ENCODE data around the gene BGN. TPM values are rescaled to one million over a fixed set of nuclear protein-coding genes. Genes with fewer than 3 reads are reported as not detected.

The BGN gene
- total RNA-seq, 1 experiment from 2014 or later, result 0.37 TPM

GRCh38 chrX:153445856-153446635 lies 48.7 kb upstream of the BGN start, which contains the start of gene TREX2:
Gene TREX2, minus strand, starts transcription at chrX:153446056. Its CDS starts 626 bp downstream, at chrX:153445430.
- no peaks in the 10 kb centered on the region for H3K27me3 ChIP-seq (ENCODE audit: insufficient read depth, low read length)
- no peak within 1 kb of the TSS for H3K9ac ChIP-seq (ENCODE audit: low read length)
- H3K4me3 ChIP-seq (replicated peaks in 1 of 2; ENCODE audit: low read depth in 1 of 2, low read length in 2 of 2), result no peak within 1 kb of the TSS
- no peaks in the 10 kb centered on the region for H3K36me3 ChIP-seq (ENCODE audit: control insufficient read depth in 1 of 2, insufficient read depth in 2 of 2, low read length in 2 of 2)
- intact Hi-C loops (cut with micrococcal nuclease), result no loop called here
- H2AFZ ChIP-seq (ENCODE audit: low read depth, low read length, poor library complexity, severe bottlenecking), result no peak within 1 kb of the TSS
- no peak within 1 kb of the TSS for H3K27ac ChIP-seq (ENCODE audit: low read depth, low read length)
- POLR2A ChIA-PET, result no interaction called here
- DNase-seq (ENCODE audit: low read depth, low spot score) (no peak), ATAC-seq (no peak)
- H3K79me2 ChIP-seq (ENCODE audit: insufficient read depth, low read length), result no peaks in the 10 kb centered on the region
- H4K20me1 ChIP-seq (ENCODE audit: insufficient read depth), result no peaks in the 10 kb centered on the region
- no peak within 1 kb of the TSS for H3K4me2 ChIP-seq (ENCODE audit: low read length)
- CTCF ChIA-PET, result no interaction called here
- BruUV-seq (replicated peaks), result no TSS peak
- RAD21 ChIA-PET (ENCODE audit: low non-redundant PET in 1 of 2, low total read pairs in 2 of 2, uncharacterized antibody in 2 of 2, unreplicated experiment in 2 of 2), result no interaction called here
- H3K9me3 ChIP-seq (ENCODE audit: control insufficient read depth in 1 of 2, insufficient read depth in 1 of 2, low read depth in 1 of 2, low read length in 2 of 2), result no peaks in the 10 kb centered on the region
- no peak for TF ChIP-seq YY1 (IDR thresholded peaks at IDR 0.05; ENCODE audit: extremely low read depth, insufficient replicate concordance, low read depth, low read length)
- TF ChIP-seq JUND (IDR thresholded peaks at IDR 0.05), result no peak
- no peak for TF ChIP-seq POLR2A (IDR thresholded peaks at IDR 0.05; ENCODE audit: borderline replicate concordance, extremely low read depth, insufficient read depth, insufficient read length)
- TF ChIP-seq RAD21 (IDR thresholded peaks at IDR 0.05; ENCODE audit: low read depth), result no peak
- no peak for TF ChIP-seq SIN3A (IDR thresholded peaks at IDR 0.05; ENCODE audit: low read depth)
- TF ChIP-seq, protein P1, sequence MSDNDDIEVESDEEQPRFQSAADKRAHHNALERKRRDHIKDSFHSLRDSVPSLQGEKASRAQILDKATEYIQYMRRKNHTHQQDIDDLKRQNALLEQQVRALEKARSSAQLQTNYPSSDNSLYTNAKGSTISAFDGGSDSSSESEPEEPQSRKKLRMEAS (IDR thresholded peaks at IDR 0.05), result no peak
- no peak for TF ChIP-seq FOSL1 (IDR thresholded peaks at IDR 0.05; ENCODE audit: low read depth)
- TF ChIP-seq TCF7L2 (IDR thresholded peaks at IDR 0.05; ENCODE audit: borderline replicate concordance, extremely low read depth, insufficient read depth, insufficient read length), result no peak
- no peak for TF ChIP-seq EGR1 (IDR thresholded peaks at IDR 0.05; ENCODE audit: low read depth)
- no peak for TF ChIP-seq ZBTB33 (IDR thresholded peaks at IDR 0.05; ENCODE audit: extremely low read depth, insufficient replicate concordance, low read length)
- TF ChIP-seq ELF1 (IDR thresholded peaks at IDR 0.05; ENCODE audit: borderline replicate concordance, low read depth), result no peak
- TF ChIP-seq CEBPB (IDR thresholded peaks at IDR 0.05; ENCODE audit: low read depth), result no peak
- no peak for TF ChIP-seq EZH2phosphoT487 (IDR thresholded peaks at IDR 0.05; ENCODE audit: borderline replicate concordance)
- peaks cover 0 to 7% of the 10 kb centered on the region in 2 experiments; a peak in 1 of 4 replicates for H3K4me1 ChIP-seq (ENCODE audit: control insufficient read depth in 1 of 2, insufficient read depth in 2 of 2, low read length in 2 of 2)
- H3K9me2 ChIP-seq (ENCODE audit: insufficient read depth), result no peaks in the 10 kb centered on the region

Data from HCT116 (cell line).